ENCODE data around the gene TSPAN7.

DNA sequence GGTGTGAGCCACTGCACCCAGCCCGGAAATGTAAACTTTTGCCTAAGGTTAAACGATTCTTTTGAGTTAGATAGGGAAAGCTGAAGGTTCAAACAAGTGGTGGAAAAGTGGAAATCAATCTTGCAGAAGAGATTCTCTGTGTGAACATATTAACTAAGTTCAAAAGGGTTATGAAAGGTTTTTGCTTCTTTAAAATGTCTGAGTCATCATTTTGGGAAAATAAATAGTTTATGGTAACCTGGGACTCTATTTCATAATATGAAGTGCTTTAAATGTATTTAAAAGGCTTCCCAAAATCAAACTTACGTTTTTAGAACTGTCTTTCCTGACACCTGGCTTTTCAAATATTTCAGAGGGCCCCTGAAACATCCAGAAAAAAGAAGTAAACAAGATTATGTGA, 166.3 kb downstream of the TSPAN7 start:
- TF ChIP-seq CTCF (IDR thresholded peaks at IDR 0.05; ENCODE audit: insufficient read depth, low read length, poor library complexity, severe bottlenecking): no peak
- TF ChIP-seq EZH2phosphoT487 (conservative IDR thresholded peaks at IDR 0.05; ENCODE audit: low read length): no peak
